ENCODE results near the gene ERCC8. TPM values are rescaled to one million over a fixed set of nuclear protein-coding genes. Genes with fewer than 3 reads are reported as not detected.

The ERCC8 gene
- total and polyA plus RNA-seq, 2 of the 13 experiments (the other 11 are each of a cell fraction or from before 2014, with no cell fraction given) = 24.4 to 35.2 TPM

DNA sequence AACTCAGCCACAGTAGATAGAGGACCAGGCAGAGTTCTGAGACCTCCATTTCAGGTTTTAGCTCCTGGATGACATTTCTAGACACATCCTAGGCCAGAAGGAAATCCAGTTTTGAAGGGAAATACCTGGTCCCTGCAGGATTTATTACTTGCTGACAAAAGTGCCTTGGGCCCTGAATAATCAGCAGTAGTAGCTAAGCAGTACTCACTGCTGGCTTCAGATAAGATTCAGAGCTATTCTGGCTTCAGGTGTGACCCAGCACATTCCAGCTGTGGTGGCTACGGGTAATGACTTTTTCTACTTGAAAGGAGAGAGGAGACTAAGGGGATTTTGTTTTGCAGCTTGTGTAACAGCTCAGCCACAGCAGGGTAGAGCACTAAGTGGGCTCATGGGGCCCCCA is 34.1 kb upstream of the ERCC8 start:
- Histone ChIP-seq H3K79me2 (ENCODE audit: insufficient read depth, low read length) (peaks cover 14% of the 10 kb centered on the region), H3K36me3 (replicated peaks in 1 of 2; ENCODE audit: control insufficient read depth in 1 of 2, insufficient read depth in 2 of 2, low read length in 2 of 2) (no peaks in the 10 kb centered on the region), H3K4me2 (ENCODE audit: low read depth, low read length) (no peak overlapping the region), H3K4me1 (ENCODE audit: insufficient read depth, low read length) (peaks cover 12% of the 10 kb centered on the region; the same call in 1 of the 2 replicates), H3K9me3 (ENCODE audit: low read length) (no peaks in the 10 kb centered on the region), H3K9ac (ENCODE audit: insufficient read depth, low read depth, low read length) (no peak overlapping the region), H2AFZ (ENCODE audit: low read length) (no peak overlapping the region), H3K4me3 (replicated peaks in 1 of 3; ENCODE audit: insufficient read depth in 1 of 3, low read depth in 2 of 3, low read length in 3 of 3) (no peak overlapping the region), H3K27ac (ENCODE audit: extremely low read length, insufficient read depth, low read length) (no peak overlapping the region), H4K20me1 (ENCODE audit: insufficient read depth, low read length) (no peaks in the 10 kb centered on the region), H3K27me3 (ENCODE audit: control insufficient read depth in 1 of 2, insufficient read depth in 2 of 2, low read length in 2 of 2) (no peaks in the 10 kb centered on the region)
- intact Hi-C loops (cut with micrococcal nuclease; ENCODE audit: unreplicated experiment) = no loop called here
- WGBS (ENCODE audit: low lambda C conversion rate) = 89% methylated on average over 1 of the region's 1 CpG
- DNase-seq (ENCODE audit: low spot score) (no peak), FAIRE-seq (no peak), ATAC-seq (no peak)
- POLR2A ChIA-PET = no interaction called here
- CTCF ChIA-PET (ENCODE audit: low intra/inter-chr PET ratio, low total read pairs) = no interaction called here
- in situ Hi-C loops (cut with HindIII; ENCODE audit: extremely low pct_ligation_motif_present, low pct_unique_long_range_greater_than_20kb) = no loop called here
- no TSS peak for BruUV-seq (replicated peaks)
- TF ChIP-seq HNF1A (IDR thresholded peaks at IDR 0.05; ENCODE audit: low read depth) (no peak), HNF1A (CRISPR knock-in tag; IDR thresholded peaks at IDR 0.05; ENCODE audit: borderline replicate concordance) (no peak), ZNF691 (CRISPR knock-in tag; IDR thresholded peaks at IDR 0.05; ENCODE audit: borderline replicate concordance, low read depth) (no peak), NFIC (IDR thresholded peaks at IDR 0.05; ENCODE audit: low read length) (no peak), ZNF34 (CRISPR knock-in tag; IDR thresholded peaks at IDR 0.05; ENCODE audit: borderline replicate concordance) (no peak), ZBTB49 (CRISPR knock-in tag; IDR thresholded peaks at IDR 0.05; ENCODE audit: borderline replicate concordance) (no peak), STAG1 (CRISPR knock-in tag; IDR thresholded peaks at IDR 0.05) (no peak), SOX13 (IDR thresholded peaks at IDR 0.05) (no peak), SOX13 (CRISPR knock-in tag; conservative IDR thresholded peaks at IDR 0.05 in 1 of 2, IDR thresholded peaks at IDR 0.05 in 1 of 2) (no peak), TEAD3 (CRISPR knock-in tag; optimal IDR thresholded peaks at IDR 0.05; ENCODE audit: borderline replicate concordance) (no peak), RERE (CRISPR knock-in tag; IDR thresholded peaks at IDR 0.05; ENCODE audit: low read depth) (no peak), SP2 (CRISPR knock-in tag; IDR thresholded peaks at IDR 0.05) (no peak), MEF2D (CRISPR knock-in tag; IDR thresholded peaks at IDR 0.05) (no peak)
